GM10847 (cell line): ENCODE data around the gene SMIM41.

Source experiments
- POLR2A ChIP-seq: IDR thresholded peaks from 2 replicates; pipeline ENCODE4 v1.6.1; 2011; ENCODE audit not compliant: insufficient read length; ENCODE audit errors: extremely low read depth

Gene SMIM41

GRCh38 chr12:52121824-52122539 lies 42.5 kb downstream of the SMIM41 start:
- no peak for TF ChIP-seq POLR2A

GRCh38 chr12:52122540-52122871 lies 43.0 kb downstream of the SMIM41 start:
- TF ChIP-seq POLR2A, result no peak

GRCh38 chr12:52122904-52123303 lies 43.4 kb downstream of the SMIM41 start:
- TF ChIP-seq POLR2A, result no peak

GRCh38 chr12:52123487-52124186 lies 44.1 kb downstream of the SMIM41 start:
- TF ChIP-seq POLR2A, result no peak

GRCh38 chr12:52125476-52125900 lies 46.0 kb downstream of the SMIM41 start:
- no peak for TF ChIP-seq POLR2A

- no peak for TF ChIP-seq POLR2A
Measured at GRCh38 chr12:52126050-52126604, 46.6 kb downstream of the SMIM41 start.

- TF ChIP-seq POLR2A, result no peak
Measured at GRCh38 chr12:52126605-52127578, 47.4 kb downstream of the SMIM41 start.

- TF ChIP-seq POLR2A, result no peak
Measured at GRCh38 chr12:52127683-52128450, 48.4 kb downstream of the SMIM41 start.

- no peak for TF ChIP-seq POLR2A
Measured at GRCh38 chr12:52130711-52131110, 51.2 kb downstream of the SMIM41 start.

GRCh38 chr12:52132754-52133161 lies 53.3 kb downstream of the SMIM41 start:
- TF ChIP-seq POLR2A, result no peak

- TF ChIP-seq POLR2A, result no peak
Measured at GRCh38 chr12:52137746-52138145, 58.2 kb downstream of the SMIM41 start.

- TF ChIP-seq POLR2A, result no peak
Measured at GRCh38 chr12:52139147-52139546, 59.6 kb downstream of the SMIM41 start.

- TF ChIP-seq POLR2A, result no peak
Measured at GRCh38 chr12:52139579-52140062, 60.1 kb downstream of the SMIM41 start.

- TF ChIP-seq POLR2A, result no peak
Measured at GRCh38 chr12:52141306-52141705, 61.8 kb downstream of the SMIM41 start.
